DND-41 (cell line): Measurements from ENCODE around the gene ZNHIT6.

Experiments
- CTCF ChIP-seq: IDR thresholded peaks from 2 replicates; pipeline ENCODE4 v1.5.1; 2012; ENCODE audit warnings: borderline replicate concordance, low read length, moderate library complexity, mild to moderate bottlenecking; ENCODE audit not compliant: poor library complexity, severe bottlenecking; ENCODE audit errors: extremely low read depth
- EZH2 ChIP-seq: IDR thresholded peaks from 3 replicates; pipeline ENCODE4 v1.6.1; 2012; ENCODE audit warnings: borderline replicate concordance, low read depth, mild to moderate bottlenecking, moderate library complexity, low read length, inconsistent platforms; ENCODE audit not compliant: severe bottlenecking

- TF ChIP-seq CTCF = no peak
- TF ChIP-seq EZH2 = no peak
These were observed 51.3 kb downstream of the ZNHIT6 start for GRCh38 chr1:85656948-85657347.
